Stimulated activated CD8-positive, alpha-beta memory T cell treated with anti-CD3 and anti-CD28 coated beads, Interleukin-7, amount 100 ng/mL, for 48 hours (primary cell): ENCODE data around the gene CCDC201.
"Not testable (repeated sequence)": the region's sequence is repeated elsewhere in the genome, so short reads cannot be mapped to it uniquely, and the experiment has no call there.

ENCODE experiments used
- DNase-seq, 2 donors: peaks; one replicate each; pipeline ENCODE4 v3.0.0-alpha.2; 2020; ENCODE audit warnings: low read depth in 1 of 2; ENCODE audit errors: extremely low read depth in 1 of 2

Gene CCDC201

DNA sequence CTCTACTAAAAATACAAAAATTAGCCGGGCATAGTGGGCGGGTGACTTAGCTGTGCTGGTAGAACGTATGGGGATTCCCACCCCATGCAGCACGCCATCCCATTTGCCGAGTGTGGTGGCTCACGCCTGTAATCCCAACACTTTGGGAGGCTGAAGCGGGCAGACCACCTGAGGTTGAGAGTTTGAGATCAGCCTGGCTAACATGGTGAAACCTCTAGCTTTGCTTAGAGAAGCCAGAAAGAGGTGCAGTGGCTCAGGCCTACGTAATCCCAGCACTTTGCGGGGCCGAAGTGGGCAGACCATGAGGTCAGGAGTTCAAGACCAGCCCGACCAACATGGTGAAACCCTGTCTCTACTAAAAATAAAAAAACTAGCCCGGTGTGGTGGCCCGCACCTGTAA is 45.2 kb downstream of the CCDC201 start:
- DNase-seq: not testable (repeated sequence)

DNA sequence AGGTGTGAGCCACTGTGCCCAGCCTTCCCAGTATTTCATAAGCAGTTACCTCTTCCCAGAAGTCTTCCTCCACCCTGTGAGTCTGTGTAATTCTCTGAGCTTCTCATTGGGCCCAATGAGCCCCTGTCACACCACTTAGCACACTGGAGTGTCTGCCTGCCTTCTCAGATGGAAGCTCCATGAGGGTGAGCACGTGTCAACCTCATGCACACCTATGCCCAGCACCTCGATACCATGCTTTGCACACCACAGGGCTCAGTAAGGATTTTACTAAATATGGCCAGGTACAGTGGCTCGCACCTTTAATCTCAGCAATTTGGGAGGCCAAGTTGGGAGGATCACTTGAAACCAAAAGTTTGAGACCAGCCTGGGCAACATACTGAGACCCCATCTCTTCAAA is 46.3 kb downstream of the CCDC201 start:
- not testable (repeated sequence) for DNase-seq

DNA sequence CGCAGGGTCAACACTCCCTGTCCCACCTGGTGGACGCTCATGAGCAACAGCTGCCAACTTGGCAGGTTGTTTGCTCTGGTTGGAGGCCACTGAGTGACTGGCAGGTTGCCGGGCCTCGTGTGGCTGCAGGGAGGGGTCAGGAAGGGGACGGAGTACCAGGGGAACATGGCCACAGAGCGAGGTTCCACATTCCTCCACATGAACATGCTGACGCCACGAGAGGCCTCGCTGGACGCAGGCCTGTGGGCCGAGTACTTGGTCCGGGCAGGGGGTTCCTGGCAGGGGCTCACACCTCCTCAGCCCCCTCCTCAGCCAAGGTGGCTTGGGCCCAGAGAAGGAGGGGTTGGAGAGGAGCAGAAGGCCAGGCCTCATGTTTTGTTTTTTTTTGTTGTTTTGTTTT is 54.1 kb downstream of the CCDC201 start:
- DNase-seq: not testable (repeated sequence)

DNA sequence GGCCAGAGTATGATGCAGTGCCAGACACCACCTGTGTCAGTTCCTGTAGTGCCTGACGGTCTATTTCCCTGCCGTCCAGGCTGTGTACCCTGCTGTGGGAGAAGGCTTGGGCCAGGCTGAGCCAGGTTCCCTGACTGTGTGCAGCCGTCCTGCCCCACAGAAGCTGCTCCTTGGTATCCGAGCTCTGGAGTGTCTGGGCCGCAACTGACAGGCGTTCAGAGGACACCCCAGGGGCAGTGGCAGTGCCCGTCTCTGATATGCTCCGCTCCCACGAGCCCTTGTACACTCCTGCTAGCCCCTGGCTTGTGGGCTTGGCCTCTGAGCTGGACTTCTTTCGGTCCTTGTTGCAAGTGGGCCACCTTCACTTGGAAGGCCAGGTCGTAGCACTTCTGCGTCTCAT is 55.0 kb downstream of the CCDC201 start:
- DNase-seq: not testable (repeated sequence)

GRCh38 chr7:45817016-45817415 is 55.9 kb downstream of the CCDC201 start:
- DNase-seq: not testable (repeated sequence)

DNA sequence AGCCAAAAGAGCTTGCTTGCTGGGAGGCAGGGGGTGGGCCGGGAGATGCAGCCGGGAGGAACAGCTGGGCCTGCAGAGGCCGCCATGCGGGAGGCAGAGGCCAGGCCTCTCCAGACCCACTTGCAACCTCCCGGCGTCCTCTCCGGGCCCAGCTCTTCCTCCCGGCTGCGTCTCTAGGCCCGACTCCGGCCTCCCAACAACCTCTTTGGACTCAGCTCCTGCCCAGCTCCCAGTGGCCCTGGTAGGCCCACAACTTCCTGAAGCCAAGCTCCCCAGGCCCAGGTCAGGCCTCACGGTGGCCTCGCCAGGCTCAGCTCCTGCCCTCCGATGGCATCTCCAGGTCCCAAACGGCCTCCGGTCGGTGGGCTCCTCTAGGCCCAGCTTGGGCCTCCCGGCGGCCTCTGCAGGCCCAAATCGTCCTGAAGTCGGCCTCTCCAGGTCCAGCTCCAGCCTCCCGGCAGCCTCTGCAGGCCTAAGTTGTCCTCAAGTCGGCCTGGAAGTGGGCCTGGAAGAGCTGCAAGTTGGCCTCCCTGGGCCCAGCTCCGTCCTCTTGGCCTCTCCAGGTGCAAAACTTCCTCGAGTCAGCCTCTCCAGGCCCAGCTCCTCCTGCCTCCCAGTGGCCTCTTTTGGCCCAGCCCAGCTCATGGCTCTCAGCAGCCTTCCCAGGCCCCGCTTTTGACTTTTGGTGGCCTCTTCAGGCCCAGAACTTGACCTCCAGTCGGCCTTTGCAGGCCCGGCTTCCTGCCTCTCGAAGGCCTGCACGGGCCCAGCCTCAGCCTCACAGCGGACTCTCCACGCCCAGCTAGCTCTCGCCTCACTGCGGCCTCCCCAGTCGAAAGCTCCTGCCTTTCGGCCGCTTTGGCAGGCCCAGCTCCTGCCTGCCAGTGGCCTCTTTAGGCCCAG is 58.4 kb downstream of the CCDC201 start:
- DNase-seq: not testable (repeated sequence)

GRCh38 chr7:45813771-45814170 is 59.1 kb downstream of the CCDC201 start:
- not testable (repeated sequence) for DNase-seq

GRCh38 chr7:45812946-45813345 is 59.9 kb downstream of the CCDC201 start:
- no peak for DNase-seq

DNA sequence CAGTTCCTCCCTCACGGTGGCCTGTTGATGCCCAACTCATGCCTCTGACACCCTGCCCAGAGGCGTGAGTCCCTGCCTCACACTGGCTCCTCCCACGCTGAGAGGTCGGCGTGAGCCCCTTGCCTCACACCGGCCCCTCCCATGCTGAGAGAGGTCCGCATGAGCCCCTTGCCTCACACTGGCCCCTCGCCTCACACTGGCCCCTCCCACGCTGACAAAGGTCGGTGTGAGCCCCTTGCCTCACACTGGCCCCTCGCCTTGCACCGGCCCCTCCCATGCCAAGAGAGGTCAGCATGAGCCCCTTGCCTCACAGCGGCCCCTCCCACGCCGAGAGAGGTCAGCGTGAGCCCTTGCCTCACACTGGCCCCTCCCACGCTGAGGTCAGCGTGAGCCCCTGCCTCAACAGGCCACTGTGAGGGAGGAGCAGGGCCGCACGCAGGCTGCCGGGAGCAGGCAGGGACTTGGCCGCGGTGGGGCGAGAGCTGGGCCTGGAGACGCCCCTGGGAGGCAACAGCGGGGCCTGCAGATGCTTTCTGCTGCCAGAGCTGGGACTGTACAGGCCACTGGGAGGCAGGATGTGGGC is 61.1 kb downstream of the CCDC201 start:
- DNase-seq: not testable (repeated sequence)

- not testable (repeated sequence) for DNase-seq
Observed at GRCh38 chr7:45810451-45811005, 62.4 kb downstream of the CCDC201 start.
